ENCODE measurements around the gene LRRC59.
"Not testable (repeated sequence)": the region's sequence is repeated elsewhere in the genome, so short reads cannot be mapped to it uniquely, and the experiment has no call there.

Gene LRRC59

GRCh38 chr17:50397111-50397918, at the start of gene LRRC59:
Gene LRRC59, minus strand, starts transcription at chr17:50397523. Its CDS starts 206 bp downstream, at chr17:50397317.
- peak; percentile 33 for DNase-seq

GRCh38 chr17:50445730-50446325, 48.5 kb upstream of the LRRC59 start:
- no peak for DNase-seq

- no peak for DNase-seq
Observed at GRCh38 chr17:50444841-50445715, 47.8 kb upstream of the LRRC59 start.

- no peak for DNase-seq
Observed at GRCh38 chr17:50443505-50443974, 46.2 kb upstream of the LRRC59 start.

GRCh38 chr17:50440838-50441829, 43.8 kb upstream of the LRRC59 start:
- DNase-seq, result no peak

GRCh38 chr17:50440172-50440837, 43.0 kb upstream of the LRRC59 start:
- no peak for DNase-seq

- DNase-seq, result no peak
Observed at GRCh38 chr17:50439008-50439407, 41.7 kb upstream of the LRRC59 start.

GRCh38 chr17:50437409-50437808, 40.1 kb upstream of the LRRC59 start:
- no peak for DNase-seq

GRCh38 chr17:50432125-50432762, 34.9 kb upstream of the LRRC59 start:
- no peak for DNase-seq

GRCh38 chr17:50430821-50431618, 33.7 kb upstream of the LRRC59 start:
- no peak for DNase-seq

GRCh38 chr17:50429793-50430192, 32.5 kb upstream of the LRRC59 start:
- no peak for DNase-seq

- no peak for DNase-seq
Observed at GRCh38 chr17:50428831-50429424, 31.6 kb upstream of the LRRC59 start.

GRCh38 chr17:50428126-50428525, 30.8 kb upstream of the LRRC59 start:
- DNase-seq, result not testable (repeated sequence)

GRCh38 chr17:50426814-50427787, 29.8 kb upstream of the LRRC59 start:
- DNase-seq, result no peak

GRCh38 chr17:50426472-50426782, 29.1 kb upstream of the LRRC59 start:
- DNase-seq, result no peak

- DNase-seq, result no peak
Observed at GRCh38 chr17:50425682-50426471, 28.6 kb upstream of the LRRC59 start, which contains the start of gene ACSF2. Gene ACSF2, plus strand, starts transcription at chr17:50426218. Its CDS starts 44 bp downstream, at chr17:50426262.

- no peak for DNase-seq
Observed at GRCh38 chr17:50424996-50425681, 27.8 kb upstream of the LRRC59 start.

All from cortex of kidney (tissue), 1 donor.